DND-41 (cell line): Measurements from ENCODE around the gene HAPLN3.

Experiments
- EZH2 ChIP-seq: IDR thresholded peaks from 3 replicates; pipeline ENCODE4 v1.6.1; 2012; ENCODE audit warnings: borderline replicate concordance, low read depth, mild to moderate bottlenecking, moderate library complexity, low read length, inconsistent platforms; ENCODE audit not compliant: severe bottlenecking
- TF ChIP-seq, protein P1 (sequence below): IDR thresholded peaks from 2 replicates; pipeline ENCODE4 v1.5.1; 2012; ENCODE audit warnings: borderline replicate concordance, low read length, moderate library complexity, mild to moderate bottlenecking; ENCODE audit not compliant: poor library complexity, severe bottlenecking; ENCODE audit errors: extremely low read depth

DNA sequence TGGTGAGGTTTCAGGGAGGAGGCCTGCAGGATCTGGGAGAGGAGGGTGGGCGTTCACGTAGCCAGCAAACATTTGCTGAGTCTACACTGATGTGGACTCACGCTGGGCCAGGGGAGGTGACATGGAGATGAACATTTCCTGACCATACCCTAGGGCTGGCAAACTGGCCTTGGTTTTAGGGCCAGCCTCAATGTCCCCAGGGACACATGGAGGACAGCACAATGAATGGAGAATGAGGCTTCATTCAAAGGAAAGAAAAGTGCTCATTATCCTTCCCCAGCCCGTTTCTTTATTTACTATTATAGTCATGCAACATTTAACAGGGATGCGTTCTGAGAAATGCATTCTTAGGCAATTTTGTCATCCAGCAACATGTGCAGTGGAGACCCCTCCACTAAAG is 65.3 kb downstream of the HAPLN3 start:
- TF ChIP-seq, protein P1, sequence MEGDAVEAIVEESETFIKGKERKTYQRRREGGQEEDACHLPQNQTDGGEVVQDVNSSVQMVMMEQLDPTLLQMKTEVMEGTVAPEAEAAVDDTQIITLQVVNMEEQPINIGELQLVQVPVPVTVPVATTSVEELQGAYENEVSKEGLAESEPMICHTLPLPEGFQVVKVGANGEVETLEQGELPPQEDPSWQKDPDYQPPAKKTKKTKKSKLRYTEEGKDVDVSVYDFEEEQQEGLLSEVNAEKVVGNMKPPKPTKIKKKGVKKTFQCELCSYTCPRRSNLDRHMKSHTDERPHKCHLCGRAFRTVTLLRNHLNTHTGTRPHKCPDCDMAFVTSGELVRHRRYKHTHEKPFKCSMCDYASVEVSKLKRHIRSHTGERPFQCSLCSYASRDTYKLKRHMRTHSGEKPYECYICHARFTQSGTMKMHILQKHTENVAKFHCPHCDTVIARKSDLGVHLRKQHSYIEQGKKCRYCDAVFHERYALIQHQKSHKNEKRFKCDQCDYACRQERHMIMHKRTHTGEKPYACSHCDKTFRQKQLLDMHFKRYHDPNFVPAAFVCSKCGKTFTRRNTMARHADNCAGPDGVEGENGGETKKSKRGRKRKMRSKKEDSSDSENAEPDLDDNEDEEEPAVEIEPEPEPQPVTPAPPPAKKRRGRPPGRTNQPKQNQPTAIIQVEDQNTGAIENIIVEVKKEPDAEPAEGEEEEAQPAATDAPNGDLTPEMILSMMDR, result no peak
- TF ChIP-seq EZH2, result no peak
